Keratinocyte (primary cell): Measurements from ENCODE around the gene MRTFB.

ENCODE experiments used
- EZH2 ChIP-seq: IDR thresholded peaks from one replicate; pipeline ENCODE4 v1.6.1; 2012; ENCODE audit warnings: inconsistent platforms, mild to moderate bottlenecking, low read length, moderate library complexity
- TF ChIP-seq, protein P1 (sequence below), 3 experiments: IDR thresholded peaks in 1 of 3; conservative IDR thresholded peaks in 1 of 3; optimal IDR thresholded peaks in 1 of 3; 2 replicates in 2 of 3; 3 replicates in 1 of 3; pipeline versions ENCODE3 to v1.5.1; 2011; ENCODE audit warnings: low read length in 3 of 3, mild to moderate bottlenecking in 3 of 3, moderate library complexity in 2 of 3, control low read depth in 1 of 3, inconsistent platforms in 1 of 3; ENCODE audit not compliant: insufficient read depth in 2 of 3; ENCODE audit errors: extremely low read depth in 1 of 3

DNA sequence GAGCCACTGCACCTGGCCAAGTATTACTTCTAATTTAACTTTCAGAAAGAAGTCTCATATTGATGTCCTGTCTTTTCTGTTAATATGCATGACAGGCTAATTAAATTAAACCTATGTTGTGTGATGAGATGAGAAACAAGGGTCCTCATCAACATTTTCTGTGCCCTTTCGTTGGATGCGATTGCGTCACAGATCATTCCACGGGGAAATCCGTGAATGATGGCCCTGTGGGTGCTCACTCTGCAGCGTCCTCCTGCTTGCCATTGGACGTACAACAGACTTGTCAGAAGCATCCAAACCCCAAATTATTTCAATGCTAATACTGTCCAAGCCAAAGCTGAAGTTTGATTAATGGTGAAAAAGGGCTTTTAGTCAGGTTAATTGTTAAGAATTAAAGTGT, 197.0 kb downstream of the MRTFB start:
- TF ChIP-seq, protein P1, sequence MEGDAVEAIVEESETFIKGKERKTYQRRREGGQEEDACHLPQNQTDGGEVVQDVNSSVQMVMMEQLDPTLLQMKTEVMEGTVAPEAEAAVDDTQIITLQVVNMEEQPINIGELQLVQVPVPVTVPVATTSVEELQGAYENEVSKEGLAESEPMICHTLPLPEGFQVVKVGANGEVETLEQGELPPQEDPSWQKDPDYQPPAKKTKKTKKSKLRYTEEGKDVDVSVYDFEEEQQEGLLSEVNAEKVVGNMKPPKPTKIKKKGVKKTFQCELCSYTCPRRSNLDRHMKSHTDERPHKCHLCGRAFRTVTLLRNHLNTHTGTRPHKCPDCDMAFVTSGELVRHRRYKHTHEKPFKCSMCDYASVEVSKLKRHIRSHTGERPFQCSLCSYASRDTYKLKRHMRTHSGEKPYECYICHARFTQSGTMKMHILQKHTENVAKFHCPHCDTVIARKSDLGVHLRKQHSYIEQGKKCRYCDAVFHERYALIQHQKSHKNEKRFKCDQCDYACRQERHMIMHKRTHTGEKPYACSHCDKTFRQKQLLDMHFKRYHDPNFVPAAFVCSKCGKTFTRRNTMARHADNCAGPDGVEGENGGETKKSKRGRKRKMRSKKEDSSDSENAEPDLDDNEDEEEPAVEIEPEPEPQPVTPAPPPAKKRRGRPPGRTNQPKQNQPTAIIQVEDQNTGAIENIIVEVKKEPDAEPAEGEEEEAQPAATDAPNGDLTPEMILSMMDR (optimal IDR thresholded peaks at IDR 0.05 in 1 of 3, IDR thresholded peaks at IDR 0.05 in 1 of 3, conservative IDR thresholded peaks at IDR 0.05 in 1 of 3; ENCODE audit: extremely low read depth in 1 of 3, insufficient read depth in 2 of 3, low read length in 3 of 3), result no peak
- TF ChIP-seq EZH2, result no peak
